Hepatocyte (in vitro differentiated cells): Measurements from ENCODE around the gene DBX2. TPM values are rescaled to one million over a fixed set of nuclear protein-coding genes. Genes with fewer than 3 reads are reported as not detected.
"Not testable (repeated sequence)": the region's sequence is repeated elsewhere in the genome, so short reads cannot be mapped to it uniquely, and the experiment has no call there.

Experiments
- DNase-seq: peaks from one replicate; pipeline ENCODE4 v3.0.0-alpha.2; 2016; ENCODE audit warnings: low spot score
- H2AFZ ChIP-seq: fragments of 200-600 bp; sonication (generic); 2 replicates; pipeline ENCODE4 v1.6.0; 2016; ENCODE audit warnings: antibody characterized with exemption, mild to moderate bottlenecking
- H3K27ac ChIP-seq: fragments of 200-600 bp; sonication (generic); 2 replicates; pipeline ENCODE4 v1.5.1; 2016; ENCODE audit warnings: mild to moderate bottlenecking
- H3K27me3 ChIP-seq: fragments of 200-600 bp; sonication (generic); 2 replicates; pipeline ENCODE4 v1.6.1; 2016
- H3K36me3 ChIP-seq: fragments of 200-600 bp; sonication (generic); replicated peaks from 2 replicates; pipeline ENCODE4 v1.5.1; 2016; ENCODE audit warnings: low read depth; ENCODE audit not compliant: insufficient read depth
- H3K4me1 ChIP-seq: fragments of 200-600 bp; sonication (generic); 2 replicates; pipeline ENCODE4 v1.5.1; 2016; ENCODE audit warnings: mild to moderate bottlenecking, moderate library complexity; ENCODE audit not compliant: insufficient read depth
- H3K4me2 ChIP-seq: fragments of 200-600 bp; sonication (generic); 2 replicates; pipeline ENCODE4 v1.6.0; 2016
- H3K4me3 ChIP-seq: fragments of 200-600 bp; sonication (generic); 2 replicates; pipeline ENCODE4 v1.5.1; 2016; ENCODE audit warnings: mild to moderate bottlenecking
- H3K79me2 ChIP-seq: fragments of 200-600 bp; sonication (generic); 2 replicates; pipeline ENCODE4 v1.6.0; 2017; ENCODE audit warnings: mild to moderate bottlenecking
- H3K9me2 ChIP-seq: fragments of 200-600 bp; sonication (generic); replicated peaks from 2 replicates; pipeline ENCODE4 v1.6.0; 2017; ENCODE audit warnings: mild to moderate bottlenecking; ENCODE audit not compliant: insufficient read depth
- H3K9me3 ChIP-seq: fragments of 200-600 bp; sonication (generic); 2 replicates; pipeline ENCODE4 v1.5.1; 2016; ENCODE audit warnings: low read depth, mild to moderate bottlenecking
- H4K20me1 ChIP-seq: fragments of 200-600 bp; sonication (generic); 2 replicates; pipeline ENCODE4 v1.6.0; 2016; ENCODE audit warnings: mild to moderate bottlenecking; ENCODE audit not compliant: insufficient read depth, poor library complexity, severe bottlenecking
- EZH2 ChIP-seq: fragments of 200-600 bp; sonication (generic); IDR thresholded peaks from 2 replicates; pipeline ENCODE4 v1.6.1; 2016; ENCODE audit warnings: antibody characterized with exemption, mild to moderate bottlenecking, borderline replicate concordance
- EZH2phosphoT487 ChIP-seq: fragments of 200-600 bp; sonication (generic); IDR thresholded peaks from one replicate; pipeline ENCODE4 v1.6.1; 2018; ENCODE audit warnings: antibody characterized with exemption, mild to moderate bottlenecking, low read depth, moderate library complexity; ENCODE audit not compliant: unreplicated experiment, severe bottlenecking
- WGBS: methylation state at CpG from one replicate; pipeline ENCODE4 v1.1.6; 2016; ENCODE audit warnings: low lambda C conversion rate; ENCODE audit errors: missing lambda C conversion rate; 5-methylcytosine and 5-hydroxymethylcytosine counted together
- polyA plus RNA-seq: library from polyadenylated mRNA; unstranded; fragments of >200 nt; fragmentation: Nextera tagmentation; extraction: Ambion mirVana; gene quantifications from 2 replicates; pipeline ENCODE4 v1.2.1, GENCODE V29; 2016
- total RNA-seq: library from RNA; depleted of rRNA; stranded (reverse); fragments of >200 nt; gene quantifications from 2 replicates; pipeline ENCODE4 v1.2.3, GENCODE V29; 2014
- TF ChIP-seq, protein P1 (sequence below): fragments of 200-600 bp; sonication (generic); IDR thresholded peaks from 2 replicates; pipeline ENCODE4 v1.5.1; 2016; ENCODE audit warnings: antibody characterized with exemption, mild to moderate bottlenecking; ENCODE audit not compliant: poor library complexity

DBX2 gene
- total and polyA plus RNA-seq, 2 experiments from 2014 or later = not detected

DNA sequence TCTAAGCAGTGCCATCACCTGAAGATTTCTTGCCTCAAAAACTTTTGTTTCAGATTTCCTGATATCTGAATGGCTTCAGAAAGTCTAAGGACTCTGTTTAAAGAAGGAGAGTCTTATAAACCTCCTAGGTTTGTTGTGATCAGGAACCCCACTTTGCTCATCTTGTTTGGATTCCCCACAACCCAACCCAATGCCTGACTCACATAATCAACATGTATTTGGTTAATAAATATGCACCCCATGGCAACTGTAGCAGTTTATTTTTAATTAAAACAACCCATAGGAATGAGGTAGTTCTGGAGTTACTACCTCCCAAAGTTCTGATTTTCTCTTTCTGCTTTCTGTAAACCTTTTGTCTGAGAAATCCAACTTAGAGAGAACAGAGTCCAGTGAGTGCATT lies 51.5 kb downstream of the DBX2 start:
- H3K27me3 ChIP-seq = no peaks in the 10 kb centered on the region
- no peak overlapping the region for H3K4me3 ChIP-seq
- H3K4me1 ChIP-seq = no peaks in the 10 kb centered on the region
- H4K20me1 ChIP-seq = no peaks in the 10 kb centered on the region
- H3K27ac ChIP-seq = no peak overlapping the region
- no peaks in the 10 kb centered on the region for H3K36me3 ChIP-seq
- no peaks in the 10 kb centered on the region for H3K79me2 ChIP-seq
- no peak for TF ChIP-seq EZH2phosphoT487
- TF ChIP-seq, protein P1, sequence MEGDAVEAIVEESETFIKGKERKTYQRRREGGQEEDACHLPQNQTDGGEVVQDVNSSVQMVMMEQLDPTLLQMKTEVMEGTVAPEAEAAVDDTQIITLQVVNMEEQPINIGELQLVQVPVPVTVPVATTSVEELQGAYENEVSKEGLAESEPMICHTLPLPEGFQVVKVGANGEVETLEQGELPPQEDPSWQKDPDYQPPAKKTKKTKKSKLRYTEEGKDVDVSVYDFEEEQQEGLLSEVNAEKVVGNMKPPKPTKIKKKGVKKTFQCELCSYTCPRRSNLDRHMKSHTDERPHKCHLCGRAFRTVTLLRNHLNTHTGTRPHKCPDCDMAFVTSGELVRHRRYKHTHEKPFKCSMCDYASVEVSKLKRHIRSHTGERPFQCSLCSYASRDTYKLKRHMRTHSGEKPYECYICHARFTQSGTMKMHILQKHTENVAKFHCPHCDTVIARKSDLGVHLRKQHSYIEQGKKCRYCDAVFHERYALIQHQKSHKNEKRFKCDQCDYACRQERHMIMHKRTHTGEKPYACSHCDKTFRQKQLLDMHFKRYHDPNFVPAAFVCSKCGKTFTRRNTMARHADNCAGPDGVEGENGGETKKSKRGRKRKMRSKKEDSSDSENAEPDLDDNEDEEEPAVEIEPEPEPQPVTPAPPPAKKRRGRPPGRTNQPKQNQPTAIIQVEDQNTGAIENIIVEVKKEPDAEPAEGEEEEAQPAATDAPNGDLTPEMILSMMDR = no peak
- no peak for TF ChIP-seq EZH2
- no peaks in the 10 kb centered on the region for H3K9me2 ChIP-seq
- no peak overlapping the region for H3K4me2 ChIP-seq
- no peak overlapping the region for H2AFZ ChIP-seq
- no peak for DNase-seq
- peaks cover 2% of the 10 kb centered on the region for H3K9me3 ChIP-seq

DNA sequence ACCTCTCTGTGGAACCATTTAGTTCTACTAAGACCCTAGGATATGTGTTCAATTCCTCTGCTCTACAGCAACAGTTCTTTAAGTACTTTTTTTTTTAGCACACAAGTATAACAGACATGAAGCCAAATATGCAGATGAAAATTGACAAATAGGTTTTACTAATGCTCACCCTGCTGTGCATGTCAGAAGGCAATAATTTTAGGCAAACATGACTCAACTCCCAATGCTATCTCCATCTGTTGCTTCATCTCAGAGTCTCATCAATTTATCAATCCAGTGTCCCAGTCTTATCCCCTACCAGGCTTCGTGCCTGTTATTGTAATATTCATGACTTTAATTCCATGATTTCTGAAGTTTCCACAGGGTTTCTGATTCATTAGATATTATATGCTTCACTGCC lies 57.7 kb downstream of the DBX2 start:
- H3K36me3 ChIP-seq = no peaks in the 10 kb centered on the region
- H3K27ac ChIP-seq = no peak overlapping the region
- no peaks in the 10 kb centered on the region for H3K4me1 ChIP-seq
- 69% methylated on average over 1 of the region's 1 CpG for WGBS
- no peaks in the 10 kb centered on the region for H3K79me2 ChIP-seq
- H4K20me1 ChIP-seq = no peaks in the 10 kb centered on the region
- TF ChIP-seq EZH2 = no peak
- TF ChIP-seq EZH2phosphoT487 = no peak
- TF ChIP-seq, protein P1 = no peak
- H3K4me3 ChIP-seq = no peak overlapping the region
- no peak overlapping the region for H3K4me2 ChIP-seq
- H3K9me2 ChIP-seq = no peaks in the 10 kb centered on the region
- no peak overlapping the region for H2AFZ ChIP-seq
- H3K27me3 ChIP-seq = no peaks in the 10 kb centered on the region
- no peak for DNase-seq
- H3K9me3 ChIP-seq = peaks cover 2% of the 10 kb centered on the region

DNA sequence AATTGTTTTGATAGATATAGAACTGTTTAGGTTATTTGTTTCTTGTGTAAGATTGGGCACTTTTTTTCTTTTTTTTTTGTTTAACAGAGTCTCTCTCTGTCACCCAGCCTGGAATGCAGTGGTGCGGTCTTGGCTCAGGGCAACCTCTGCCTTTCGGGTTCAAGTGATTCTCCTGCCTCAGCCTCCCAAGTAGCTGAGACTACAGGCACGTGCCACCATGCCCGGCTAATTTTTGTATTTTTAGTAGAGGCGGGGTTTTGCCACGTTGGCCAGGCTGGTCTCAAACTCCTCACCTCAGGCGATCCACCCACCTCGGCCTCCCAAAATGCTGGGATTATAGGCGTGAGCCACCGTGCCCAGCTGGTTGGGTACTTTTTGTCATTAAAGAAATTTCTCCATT lies 66.0 kb downstream of the DBX2 start:
- H3K4me3 ChIP-seq, H4K20me1 ChIP-seq, H3K27me3 ChIP-seq, H3K9me2 ChIP-seq, H3K9me3 ChIP-seq, H3K4me2 ChIP-seq, H3K36me3 ChIP-seq, H3K4me1 ChIP-seq, DNase-seq, H3K27ac ChIP-seq, H2AFZ ChIP-seq, H3K79me2 ChIP-seq: not testable (repeated sequence)
- WGBS = 95% methylated on average over 10 of the region's 10 CpGs

DNA sequence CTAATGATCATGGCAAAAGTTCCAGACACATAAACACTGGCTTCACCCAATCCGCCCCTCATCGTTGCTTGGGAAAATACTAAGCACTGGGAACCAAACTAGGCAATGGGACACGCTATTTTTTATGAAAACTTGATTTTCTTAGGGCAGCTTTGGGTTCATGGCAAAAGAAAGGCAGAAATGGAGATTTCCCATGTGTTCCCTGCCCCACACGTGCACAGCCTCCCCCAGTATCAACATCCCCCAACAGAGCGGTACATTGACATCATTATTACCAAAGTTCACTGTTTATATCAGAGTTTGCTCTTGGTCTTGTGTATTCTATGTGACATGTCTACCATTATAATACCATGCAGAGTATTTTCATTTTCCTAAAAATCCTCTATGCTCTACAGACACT lies 71.0 kb downstream of the DBX2 start:
- no peak for DNase-seq
- Histone ChIP-seq H3K27ac (no peak overlapping the region), H4K20me1 (no peaks in the 10 kb centered on the region), H2AFZ (no peak overlapping the region), H3K79me2 (no peaks in the 10 kb centered on the region), H3K36me3 (no peaks in the 10 kb centered on the region), H3K4me1 (no peaks in the 10 kb centered on the region), H3K9me3 (no peaks in the 10 kb centered on the region), H3K4me3 (no peak overlapping the region), H3K9me2 (no peaks in the 10 kb centered on the region), H3K4me2 (no peak overlapping the region), H3K27me3 (no peaks in the 10 kb centered on the region)
- TF ChIP-seq EZH2phosphoT487 = no peak
- TF ChIP-seq EZH2 = no peak
- TF ChIP-seq, protein P1 = no peak
- 85% methylated on average over 5 of the region's 5 CpGs for WGBS
